HG02642 (cell line): ENCODE results near the gene TNFRSF6B.

ENCODE experiments used
- ATAC-seq: cut with Tn5 transposase; IDR thresholded peaks from one replicate; pipeline ENCODE4 v1.9.1; 2021; ENCODE audit warnings: mild to moderate bottlenecking; ENCODE audit not compliant: unreplicated experiment, poor library complexity

TNFRSF6B gene

GRCh38 chr20:63694584-63695423, 1.6 kb upstream of the TNFRSF6B start:
- ATAC-seq, result no peak

- ATAC-seq, result no peak
These were observed 787 bp upstream of the TNFRSF6B start for GRCh38 chr20:63695424-63696305.

GRCh38 chr20:63696306-63696627, 185 bp upstream of the TNFRSF6B start:
- ATAC-seq, result no peak

GRCh38 chr20:63697357-63697867, 960 bp downstream of the TNFRSF6B start:
- no peak for ATAC-seq

- ATAC-seq, result no peak
These were observed 1.6 kb downstream of the TNFRSF6B start for GRCh38 chr20:63697868-63698545.

GRCh38 chr20:63698739-63699465, 2.5 kb downstream of the TNFRSF6B start:
- no peak for ATAC-seq

GRCh38 chr20:63699466-63700198, 3.2 kb downstream of the TNFRSF6B start:
- no peak for ATAC-seq

GRCh38 chr20:63700199-63701050, 4.0 kb downstream of the TNFRSF6B start:
- no peak for ATAC-seq

GRCh38 chr20:63701051-63701328, 4.5 kb downstream of the TNFRSF6B start:
- ATAC-seq, result no peak

- ATAC-seq, result no peak
These were observed 5.0 kb downstream of the TNFRSF6B start for GRCh38 chr20:63701329-63702035.

- no peak for ATAC-seq
These were observed 5.7 kb downstream of the TNFRSF6B start for GRCh38 chr20:63702036-63702665.

GRCh38 chr20:63702751-63703470, 6.5 kb downstream of the TNFRSF6B start:
- ATAC-seq, result no peak

GRCh38 chr20:63703471-63703975, 7.1 kb downstream of the TNFRSF6B start:
- ATAC-seq, result no peak

GRCh38 chr20:63703976-63704748, 7.7 kb downstream of the TNFRSF6B start:
- ATAC-seq, result no peak

- no peak for ATAC-seq
These were observed 8.3 kb downstream of the TNFRSF6B start for GRCh38 chr20:63704749-63705117.
